ENCODE measurements around the gene XIRP2. TPM values are rescaled to one million over a fixed set of nuclear protein-coding genes. Genes with fewer than 3 reads are reported as not detected.
A peak's percentile ranks its signal among the peaks of the same experiment; 100 is the strongest.
"Not testable (repeated sequence)": the region's sequence is repeated elsewhere in the genome, so short reads cannot be mapped to it uniquely, and the experiment has no call there.

XIRP2 gene
- total RNA-seq, 1 experiment from 2014 or later = 0.12 TPM

- no peak for DNase-seq (ENCODE audit: low read depth)
Observed at GRCh38 chr2:167192833-167193232, 304.6 kb downstream of the XIRP2 start.

GRCh38 chr2:167196461-167197252 lies 308.4 kb downstream of the XIRP2 start:
- DNase-seq (ENCODE audit: low read depth) = peak; percentile 23

GRCh38 chr2:167198009-167198408 lies 309.7 kb downstream of the XIRP2 start:
- DNase-seq (ENCODE audit: low read depth) = no peak

- DNase-seq (ENCODE audit: low read depth) = no peak
Observed at GRCh38 chr2:167198576-167198975, 310.3 kb downstream of the XIRP2 start.

- no peak for DNase-seq (ENCODE audit: low read depth)
Observed at GRCh38 chr2:167200019-167200418, 311.7 kb downstream of the XIRP2 start.

GRCh38 chr2:167209784-167210183 lies 321.5 kb downstream of the XIRP2 start:
- DNase-seq (ENCODE audit: low read depth) = no peak

GRCh38 chr2:167212014-167212648 lies 323.9 kb downstream of the XIRP2 start:
- DNase-seq (ENCODE audit: low read depth) = peak; percentile 27

GRCh38 chr2:167215595-167215994 lies 327.3 kb downstream of the XIRP2 start:
- no peak for DNase-seq (ENCODE audit: low read depth)

- no peak for DNase-seq (ENCODE audit: low read depth)
Observed at GRCh38 chr2:167237478-167237877, 349.2 kb downstream of the XIRP2 start.

- DNase-seq (ENCODE audit: low read depth) = no peak
Observed at GRCh38 chr2:167240671-167241070, 352.4 kb downstream of the XIRP2 start.

GRCh38 chr2:167249197-167249596 lies 360.9 kb downstream of the XIRP2 start:
- no peak for DNase-seq (ENCODE audit: low read depth)

GRCh38 chr2:167253025-167253424 lies 364.7 kb downstream of the XIRP2 start:
- no peak for DNase-seq (ENCODE audit: low read depth)

GRCh38 chr2:167254721-167255120 lies 366.4 kb downstream of the XIRP2 start:
- DNase-seq (ENCODE audit: low read depth) = no peak

- DNase-seq (ENCODE audit: low read depth) = no peak
Observed at GRCh38 chr2:167258712-167259111, 370.4 kb downstream of the XIRP2 start.

- DNase-seq (ENCODE audit: low read depth) = peak; percentile 18
Observed at GRCh38 chr2:167264380-167264779, 376.1 kb downstream of the XIRP2 start.

GRCh38 chr2:167265004-167265403 lies 376.7 kb downstream of the XIRP2 start:
- DNase-seq (ENCODE audit: low read depth) = no peak

GRCh38 chr2:167265722-167266121 lies 377.4 kb downstream of the XIRP2 start:
- DNase-seq (ENCODE audit: low read depth) = no peak

- not testable (repeated sequence) for DNase-seq (ENCODE audit: low read depth)
Observed at GRCh38 chr2:167268245-167268644, 380.0 kb downstream of the XIRP2 start.

GRCh38 chr2:167271932-167272331 lies 383.7 kb downstream of the XIRP2 start:
- DNase-seq (ENCODE audit: low read depth) = no peak

GRCh38 chr2:167275046-167275445 lies 386.8 kb downstream of the XIRP2 start:
- no peak for DNase-seq (ENCODE audit: low read depth)

GRCh38 chr2:167279810-167280209 lies 391.5 kb downstream of the XIRP2 start:
- no peak for DNase-seq (ENCODE audit: low read depth)

- no peak for DNase-seq (ENCODE audit: low read depth)
Observed at GRCh38 chr2:167287212-167287611, 398.9 kb downstream of the XIRP2 start.

GRCh38 chr2:167289651-167290410 lies 401.6 kb downstream of the XIRP2 start:
- DNase-seq (ENCODE audit: low read depth) = peak; percentile 3
